Endothelial cell of umbilical vein (primary cell): ENCODE data around the gene LRRC30. TPM values are rescaled to one million over a fixed set of nuclear protein-coding genes. Genes with fewer than 3 reads are reported as not detected.

Experiments used
- BruUV-seq: library from RNA; stranded (reverse); fragments of 400-500 nt; replicated peaks from 2 replicates; lab custom pipeline; 2021; lab: Mats Ljungman, UMichigan
- CTCF ChIA-PET: fragments of 300-600, 350-600 bp; sonication (Branson Sonifier 250); formaldehyde crosslinking; loops from one replicate; lab custom pipeline; 2021; ENCODE audit warnings: antibody characterized with exemption, inconsistent platforms; lab: Charles Lee
- POLR2A ChIA-PET: fragments of 300-600, 350-600 bp; sonication (Branson Sonifier 250); formaldehyde crosslinking; loops from one replicate; lab custom pipeline; 2021; ENCODE audit warnings: antibody characterized with exemption, inconsistent platforms; lab: Charles Lee
- DNase-seq: peaks from one replicate; pipeline ENCODE4 v3.0.0-alpha.2; 2011; ENCODE audit warnings: low read depth, low spot score
- FAIRE-seq: peaks from 2 replicates; lab custom pipeline; 2011; peaks lifted over from hg19 to GRCh38; lab: Jason Lieb, UNC
- H2AFZ ChIP-seq: 2 replicates; pipeline ENCODE4 v1.6.0; 2012; ENCODE audit warnings: low read depth, low read length, control low read depth, inconsistent platforms
- H3K27ac ChIP-seq: 2 replicates; pipeline ENCODE4 v1.5.1; 2011; ENCODE audit warnings: low read depth, mild to moderate bottlenecking, control low read depth, low read length, moderate library complexity; ENCODE audit not compliant: insufficient read depth
- H3K27me3 ChIP-seq, 2 experiments: 2 replicates each; pipeline versions ENCODE4 v1.6.0 to v1.6.1; 2011; ENCODE audit warnings: low read length in 2 of 2, mixed read lengths in 1 of 2; ENCODE audit not compliant: control insufficient read depth in 2 of 2, insufficient read depth in 2 of 2
- H3K36me3 ChIP-seq, 2 experiments: 2 replicates in 1 of 2; 3 replicates in 1 of 2; pipeline ENCODE4 v1.5.1; 2011; ENCODE audit warnings: low read length in 2 of 2, mild to moderate bottlenecking in 1 of 2, moderate library complexity in 1 of 2; ENCODE audit not compliant: control insufficient read depth in 2 of 2, insufficient read depth in 2 of 2; ENCODE audit errors: extremely low read depth in 1 of 2
- H3K4me1 ChIP-seq: 3 replicates; pipeline ENCODE4 v1.5.1; 2011; ENCODE audit warnings: mild to moderate bottlenecking, low read length; ENCODE audit not compliant: control insufficient read depth, insufficient read depth; ENCODE audit errors: extremely low read depth
- H3K4me2 ChIP-seq: 2 replicates; pipeline ENCODE4 v1.6.1; 2011; ENCODE audit warnings: low read length, control low read depth, mixed read lengths; ENCODE audit not compliant: insufficient read depth
- H3K4me3 ChIP-seq, 3 experiments: fragments of 200-600 bp in 1 of 3; sonication (generic), shearing (Covaris generic) in 1 of 3; replicated peaks in 1 of 3; 2 replicates each; pipeline ENCODE4 v1.5.1; 2011 to 2016; ENCODE audit warnings: control low read depth in 3 of 3, low read length in 3 of 3, mild to moderate bottlenecking in 2 of 3, inconsistent platforms in 1 of 3, low read depth in 1 of 3, moderate library complexity in 1 of 3; ENCODE audit not compliant: insufficient read depth in 1 of 3
- H3K79me2 ChIP-seq: 2 replicates; pipeline ENCODE4 v1.6.0; 2012; ENCODE audit warnings: low read length, inconsistent platforms; ENCODE audit not compliant: control insufficient read depth, insufficient read depth
- H3K9ac ChIP-seq: replicated peaks from 2 replicates; pipeline ENCODE3; 2011; ENCODE audit warnings: low read length, control low read depth; ENCODE audit not compliant: insufficient read depth; ENCODE audit errors: extremely low read depth
- H3K9me1 ChIP-seq: replicated peaks from 3 replicates; pipeline ENCODE4 v1.6.0; 2011; ENCODE audit warnings: mild to moderate bottlenecking, low read length; ENCODE audit not compliant: control insufficient read depth, insufficient read depth; ENCODE audit errors: extremely low read depth
- H3K9me3 ChIP-seq: replicated peaks from 2 replicates; pipeline ENCODE4 v1.5.1; 2012; ENCODE audit warnings: low read length, inconsistent platforms; ENCODE audit not compliant: control insufficient read depth, insufficient read depth
- H4K20me1 ChIP-seq: replicated peaks from 2 replicates; pipeline ENCODE3; 2011; ENCODE audit warnings: mild to moderate bottlenecking, low read length; ENCODE audit not compliant: control insufficient read depth, insufficient read depth; ENCODE audit errors: extremely low read depth
- EZH2 ChIP-seq: IDR thresholded peaks from 2 replicates; pipeline ENCODE4 v1.6.1; 2012; ENCODE audit warnings: borderline replicate concordance, low read depth, mild to moderate bottlenecking, moderate library complexity, low read length, inconsistent platforms; ENCODE audit not compliant: severe bottlenecking
- FOS ChIP-seq: IDR thresholded peaks from 2 replicates; pipeline ENCODE4 v1.6.1; 2011; ENCODE audit warnings: mild to moderate bottlenecking, low read length, moderate library complexity, borderline replicate concordance; ENCODE audit not compliant: insufficient read depth
- GATA2 ChIP-seq: IDR thresholded peaks from 2 replicates; pipeline ENCODE4 v1.7.0; 2011; ENCODE audit warnings: low read depth, mild to moderate bottlenecking, moderate library complexity, mixed read lengths, low read length; ENCODE audit not compliant: insufficient read length, insufficient read depth
- JUN ChIP-seq: IDR thresholded peaks from 2 replicates; pipeline ENCODE4 v1.6.1; 2011; ENCODE audit warnings: borderline replicate concordance, low read depth; ENCODE audit not compliant: insufficient read length, insufficient read depth
- MYC ChIP-seq: IDR thresholded peaks from one replicate; pipeline ENCODE4 v1.6.1; 2011; ENCODE audit warnings: mild to moderate bottlenecking, low read depth, low read length
- POLR2A ChIP-seq: IDR thresholded peaks from 2 replicates; pipeline ENCODE4 v1.6.1; 2012; ENCODE audit warnings: low read depth, mild to moderate bottlenecking, control low read depth, low read length
- POLR2AphosphoS5 ChIP-seq: IDR thresholded peaks from 2 replicates; pipeline ENCODE4 v1.6.1; 2012; ENCODE audit warnings: low read depth, mild to moderate bottlenecking, control low read depth, low read length, moderate library complexity; ENCODE audit not compliant: insufficient read depth
- dilution Hi-C: fragments of 300-500 bp; cut with MboI; formaldehyde crosslinking; loops from one replicate; pipeline ENCODE4 v1.15.0; 2019; ENCODE audit warnings: low sequenced_read_pairs; ENCODE audit not compliant: extremely low pct_ligation_motif_present
- intact Hi-C: fragments of 100-400 bp; cut with micrococcal nuclease; formaldehyde crosslinking; loops from one replicate; pipeline ENCODE4 v1.10.0; 2022
- polyA plus RNA-seq, 4 experiments: library from polyadenylated mRNA; depleted of rRNA in 3 of 4; stranded (reverse) in 3 of 4; unstranded in 1 of 4; fragments of >200 nt; gene quantifications; 2 replicates each; pipeline versions ENCODE4 v1.2.1 to v1.2.3, GENCODE V29; 2011 to 2012; ENCODE audit warnings: missing spikeins in 1 of 4
- total RNA-seq: library from RNA; stranded (reverse); gene quantifications from 2 replicates; pipeline ENCODE4 v1.2.3, GENCODE V29; 2021
- TF ChIP-seq, protein P1 (sequence below): IDR thresholded peaks from 2 replicates; pipeline ENCODE4 v1.6.1; 2011; ENCODE audit not compliant: insufficient read depth, insufficient read length
- TF ChIP-seq, protein P2 (sequence below), 2 donors: IDR thresholded peaks; 1 replicate in 1 of 2; 2 replicates in 1 of 2; pipeline ENCODE4 v1.5.1; 2011; ENCODE audit warnings: low read length in 2 of 2, mild to moderate bottlenecking in 2 of 2, moderate library complexity in 2 of 2, control low read depth in 1 of 2, inconsistent platforms in 1 of 2, low read depth in 1 of 2; ENCODE audit not compliant: insufficient read depth in 1 of 2; ENCODE audit errors: extremely low read depth in 1 of 2

Gene LRRC30
- total and polyA plus RNA-seq, 2 donors (not counting 3 experiments of a cell fraction or from before 2014, with no cell fraction given), result not detected

DNA sequence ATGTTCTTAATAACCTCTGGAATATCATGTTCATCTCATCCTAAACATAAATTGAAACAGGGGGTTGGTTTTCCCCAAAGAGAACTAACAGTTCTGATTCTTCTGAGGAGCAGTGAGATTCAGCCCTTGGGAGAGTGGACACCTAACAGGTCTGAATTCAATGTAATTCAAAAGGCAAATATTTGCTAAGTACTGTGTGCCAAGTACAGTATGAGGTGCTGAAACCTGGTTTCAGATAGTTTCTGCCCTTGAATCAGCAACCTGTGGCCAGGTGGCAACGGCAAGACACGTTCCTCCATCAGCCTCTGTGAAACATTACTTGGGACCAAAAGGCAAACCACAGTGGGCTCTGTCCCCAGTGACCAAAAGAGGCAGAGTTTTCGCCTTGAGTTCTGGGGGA, 1.3 kb downstream of the LRRC30 start:
- intact Hi-C loops (no loop called here), dilution Hi-C loops (no loop called here)
- Histone ChIP-seq H3K9me3 (no peaks in the 10 kb centered on the region), H3K9me1 (no peaks in the 10 kb centered on the region), H3K4me2 (no peak overlapping the region), H3K27me3 (peaks cover 3% of the 10 kb centered on the region in 2 experiments), H3K27ac (no peak overlapping the region), H3K79me2 (no peaks in the 10 kb centered on the region), H3K4me1 (no peaks in the 10 kb centered on the region), H2AFZ (no peak overlapping the region), H4K20me1 (no peaks in the 10 kb centered on the region), H3K36me3 (no peaks in the 10 kb centered on the region), H3K9ac (no peak overlapping the region), H3K4me3 (no peak overlapping the region)
- ChIA-PET CTCF (no interaction called here), POLR2A (no interaction called here)
- DNase-seq (no peak), FAIRE-seq (no peak)
- TF ChIP-seq FOS (no peak), EZH2 (no peak), GATA2 (no peak), POLR2AphosphoS5 (no peak), POLR2A (no peak), MYC (no peak), JUN (no peak)
- TF ChIP-seq, protein P1, sequence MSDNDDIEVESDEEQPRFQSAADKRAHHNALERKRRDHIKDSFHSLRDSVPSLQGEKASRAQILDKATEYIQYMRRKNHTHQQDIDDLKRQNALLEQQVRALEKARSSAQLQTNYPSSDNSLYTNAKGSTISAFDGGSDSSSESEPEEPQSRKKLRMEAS, result no peak
- TF ChIP-seq, protein P2, sequence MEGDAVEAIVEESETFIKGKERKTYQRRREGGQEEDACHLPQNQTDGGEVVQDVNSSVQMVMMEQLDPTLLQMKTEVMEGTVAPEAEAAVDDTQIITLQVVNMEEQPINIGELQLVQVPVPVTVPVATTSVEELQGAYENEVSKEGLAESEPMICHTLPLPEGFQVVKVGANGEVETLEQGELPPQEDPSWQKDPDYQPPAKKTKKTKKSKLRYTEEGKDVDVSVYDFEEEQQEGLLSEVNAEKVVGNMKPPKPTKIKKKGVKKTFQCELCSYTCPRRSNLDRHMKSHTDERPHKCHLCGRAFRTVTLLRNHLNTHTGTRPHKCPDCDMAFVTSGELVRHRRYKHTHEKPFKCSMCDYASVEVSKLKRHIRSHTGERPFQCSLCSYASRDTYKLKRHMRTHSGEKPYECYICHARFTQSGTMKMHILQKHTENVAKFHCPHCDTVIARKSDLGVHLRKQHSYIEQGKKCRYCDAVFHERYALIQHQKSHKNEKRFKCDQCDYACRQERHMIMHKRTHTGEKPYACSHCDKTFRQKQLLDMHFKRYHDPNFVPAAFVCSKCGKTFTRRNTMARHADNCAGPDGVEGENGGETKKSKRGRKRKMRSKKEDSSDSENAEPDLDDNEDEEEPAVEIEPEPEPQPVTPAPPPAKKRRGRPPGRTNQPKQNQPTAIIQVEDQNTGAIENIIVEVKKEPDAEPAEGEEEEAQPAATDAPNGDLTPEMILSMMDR (IDR thresholded peaks at IDR 0.05; ENCODE audit: extremely low read depth in 1 of 2, insufficient read depth in 1 of 2, low read depth in 1 of 2, low read length in 2 of 2), result no peak
- BruUV-seq, result no TSS peak
